Osteoblast (primary cell): ENCODE measurements around the gene PFDN1. TPM values are rescaled to one million over a fixed set of nuclear protein-coding genes. Genes with fewer than 3 reads are reported as not detected.
A peak's percentile ranks its signal among the peaks of the same experiment; 100 is the strongest.

Experiments
- DNase-seq: peaks from one replicate; pipeline ENCODE4 v3.0.0; 2011; ENCODE audit warnings: low spot score, mixed read lengths; ENCODE audit not compliant: insufficient read length; ENCODE audit errors: missing footprints
- H2AFZ ChIP-seq: 2 replicates; pipeline ENCODE4 v1.6.0; 2011; ENCODE audit warnings: mild to moderate bottlenecking, low read length
- H3K27ac ChIP-seq: 2 replicates; pipeline ENCODE4 v1.5.1; 2011; ENCODE audit warnings: mild to moderate bottlenecking, low read depth, low read length, moderate library complexity
- H3K27me3 ChIP-seq: 2 replicates; pipeline ENCODE4 v1.6.0; 2012; ENCODE audit warnings: mild to moderate bottlenecking, control low read depth, inconsistent platforms, low read length, moderate library complexity; ENCODE audit not compliant: insufficient read depth
- H3K36me3 ChIP-seq: 2 replicates; pipeline ENCODE4 v1.5.1; 2011; ENCODE audit warnings: mild to moderate bottlenecking, low read length, control low read depth, moderate library complexity; ENCODE audit not compliant: insufficient read depth
- H3K4me1 ChIP-seq: 2 replicates; pipeline ENCODE4 v1.5.1; 2011; ENCODE audit warnings: mild to moderate bottlenecking, low read length, control low read depth, moderate library complexity; ENCODE audit not compliant: insufficient read depth
- H3K4me2 ChIP-seq: 2 replicates; pipeline ENCODE4 v1.6.0; 2011; ENCODE audit warnings: mild to moderate bottlenecking, low read length; ENCODE audit not compliant: insufficient read depth
- H3K4me3 ChIP-seq: fragments of 200-600 bp; sonication (generic); 3 replicates; pipeline ENCODE4 v1.5.1; 2012; ENCODE audit warnings: mild to moderate bottlenecking, low read length, inconsistent platforms; ENCODE audit not compliant: insufficient read depth
- H3K79me2 ChIP-seq: 2 replicates; pipeline ENCODE4 v1.6.0; 2012; ENCODE audit warnings: mild to moderate bottlenecking, low read length, control low read depth, inconsistent platforms; ENCODE audit not compliant: insufficient read depth
- H3K9me3 ChIP-seq: 2 replicates; pipeline ENCODE4 v1.5.1; 2011; ENCODE audit warnings: low read depth, low read length, control low read depth
- H4K20me1 ChIP-seq: 2 replicates; pipeline ENCODE4 v1.6.0; 2012; ENCODE audit warnings: mild to moderate bottlenecking, low read length, control low read depth; ENCODE audit not compliant: insufficient read depth
- total RNA-seq: library from RNA; depleted of rRNA; stranded (reverse); fragments of >200 nt; gene quantifications from 2 replicates; pipeline ENCODE4 v1.2.3, GENCODE V29; 2012
- TF ChIP-seq, protein P1 (sequence below): IDR thresholded peaks from 2 replicates; pipeline ENCODE4 v1.5.1; 2011; ENCODE audit warnings: mild to moderate bottlenecking, low read depth, low read length, moderate library complexity; ENCODE audit errors: extremely low read depth

PFDN1 gene
- total RNA-seq, 1 donor = 65.9 TPM

DNA sequence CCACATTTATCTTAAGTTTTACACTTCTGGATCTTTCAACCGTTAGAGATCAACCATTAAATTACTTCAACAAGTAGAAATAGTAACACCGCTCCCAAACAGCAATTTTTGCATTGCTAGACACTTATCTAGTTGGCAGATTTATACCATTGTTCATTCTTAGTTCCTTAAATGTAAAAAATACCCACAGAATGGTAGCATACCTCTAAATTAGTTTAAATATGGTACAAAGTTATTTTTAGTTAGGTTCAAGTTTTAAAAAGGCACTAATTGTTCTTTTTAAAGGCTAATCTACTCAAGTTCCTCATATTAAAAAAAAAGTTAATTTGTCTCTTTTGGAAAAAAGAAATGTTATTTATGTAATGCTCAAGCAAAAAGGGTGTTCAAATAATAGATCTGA lies 8.1 kb downstream of the PFDN1 start:
- H3K27ac ChIP-seq = peak overlapping the region; percentile 51

DNA sequence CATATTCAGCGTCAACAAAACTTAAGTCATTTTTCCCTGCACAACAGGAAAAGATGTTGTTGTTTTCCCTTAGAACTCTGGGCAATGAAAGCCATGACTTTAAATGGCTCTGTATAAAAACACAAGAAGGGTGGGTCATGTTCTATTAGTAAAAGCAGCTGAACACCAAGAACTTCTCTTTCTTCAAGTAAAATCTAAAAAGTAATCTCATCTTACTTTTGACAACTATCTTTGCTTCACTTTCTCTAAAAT lies 9.1 kb downstream of the PFDN1 start:
- H3K27ac ChIP-seq = peak overlapping the region; percentile 58

More for the DNA sequence above, 8.1 kb downstream of the PFDN1 start:
- H4K20me1 ChIP-seq = peaks cover 5% of the 10 kb centered on the region
- H2AFZ ChIP-seq = no peak overlapping the region
- H3K4me3 ChIP-seq = no peak overlapping the region
- peaks cover 48% of the 10 kb centered on the region for H3K4me1 ChIP-seq
- DNase-seq = no peak
- TF ChIP-seq, protein P1, sequence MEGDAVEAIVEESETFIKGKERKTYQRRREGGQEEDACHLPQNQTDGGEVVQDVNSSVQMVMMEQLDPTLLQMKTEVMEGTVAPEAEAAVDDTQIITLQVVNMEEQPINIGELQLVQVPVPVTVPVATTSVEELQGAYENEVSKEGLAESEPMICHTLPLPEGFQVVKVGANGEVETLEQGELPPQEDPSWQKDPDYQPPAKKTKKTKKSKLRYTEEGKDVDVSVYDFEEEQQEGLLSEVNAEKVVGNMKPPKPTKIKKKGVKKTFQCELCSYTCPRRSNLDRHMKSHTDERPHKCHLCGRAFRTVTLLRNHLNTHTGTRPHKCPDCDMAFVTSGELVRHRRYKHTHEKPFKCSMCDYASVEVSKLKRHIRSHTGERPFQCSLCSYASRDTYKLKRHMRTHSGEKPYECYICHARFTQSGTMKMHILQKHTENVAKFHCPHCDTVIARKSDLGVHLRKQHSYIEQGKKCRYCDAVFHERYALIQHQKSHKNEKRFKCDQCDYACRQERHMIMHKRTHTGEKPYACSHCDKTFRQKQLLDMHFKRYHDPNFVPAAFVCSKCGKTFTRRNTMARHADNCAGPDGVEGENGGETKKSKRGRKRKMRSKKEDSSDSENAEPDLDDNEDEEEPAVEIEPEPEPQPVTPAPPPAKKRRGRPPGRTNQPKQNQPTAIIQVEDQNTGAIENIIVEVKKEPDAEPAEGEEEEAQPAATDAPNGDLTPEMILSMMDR = no peak
- H3K4me2 ChIP-seq = no peak overlapping the region
- no peaks in the 10 kb centered on the region for H3K36me3 ChIP-seq
- H3K27me3 ChIP-seq = no peaks in the 10 kb centered on the region
- peaks cover 61% of the 10 kb centered on the region for H3K79me2 ChIP-seq
- H3K9me3 ChIP-seq = no peaks in the 10 kb centered on the region

DNA sequence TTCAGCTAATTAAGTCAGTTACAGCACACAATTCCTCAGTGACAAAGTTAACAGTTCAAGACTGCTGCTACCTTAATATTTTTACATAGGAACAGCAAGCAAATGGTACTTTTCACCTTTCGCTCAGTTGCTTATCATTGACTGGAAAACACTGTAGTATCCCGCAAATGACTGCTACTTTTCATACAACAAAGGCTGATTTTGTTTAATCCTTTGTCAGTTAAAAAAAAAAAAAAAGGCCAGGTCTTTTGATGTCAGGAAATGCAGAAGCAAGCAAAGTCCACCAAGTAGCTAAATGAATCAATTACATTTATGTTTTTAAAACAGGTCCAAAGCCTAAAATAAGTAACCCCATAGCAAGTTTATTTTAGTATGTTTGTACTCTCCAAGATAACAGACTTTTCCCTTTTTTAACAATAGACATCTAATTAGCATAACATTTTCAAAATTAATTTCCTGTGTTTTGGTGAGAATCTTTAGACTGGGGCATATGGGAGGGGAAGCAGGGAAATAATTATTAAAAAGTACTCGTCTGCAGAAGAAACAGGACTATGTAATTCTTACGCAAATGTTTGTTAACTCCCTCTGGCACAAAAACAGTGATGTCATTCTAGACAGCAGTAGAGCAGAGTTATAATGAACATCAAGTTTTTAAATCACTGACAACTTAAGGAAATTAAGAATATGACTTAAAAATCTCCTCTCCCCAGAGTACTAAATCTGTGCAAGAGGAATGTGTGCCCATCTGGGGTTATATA lies 9.6 kb downstream of the PFDN1 start:
- peak overlapping the region; percentile 58 for H3K27ac ChIP-seq
- no peaks in the 10 kb centered on the region for H3K9me3 ChIP-seq
- peak overlapping the region; percentile 33 for H3K4me2 ChIP-seq
- H3K27me3 ChIP-seq = no peaks in the 10 kb centered on the region
- H4K20me1 ChIP-seq = peaks cover 8% of the 10 kb centered on the region
- TF ChIP-seq, protein P1 = no peak
- DNase-seq = no peak
- H2AFZ ChIP-seq = no peak overlapping the region
- H3K4me3 ChIP-seq = no peak overlapping the region
- peaks cover 38% of the 10 kb centered on the region for H3K4me1 ChIP-seq
- H3K79me2 ChIP-seq = peaks cover 74% of the 10 kb centered on the region
- no peaks in the 10 kb centered on the region for H3K36me3 ChIP-seq

More for the DNA sequence above, 9.1 kb downstream of the PFDN1 start:
- Histone ChIP-seq H3K4me2 (no peak overlapping the region), H3K9me3 (no peaks in the 10 kb centered on the region), H3K36me3 (no peaks in the 10 kb centered on the region), H3K4me1 (peaks cover 43% of the 10 kb centered on the region), H2AFZ (no peak overlapping the region), H3K27me3 (no peaks in the 10 kb centered on the region), H3K4me3 (no peak overlapping the region), H4K20me1 (peaks cover 8% of the 10 kb centered on the region), H3K79me2 (peaks cover 69% of the 10 kb centered on the region)
- DNase-seq = no peak
- TF ChIP-seq, protein P1 = no peak

- Histone ChIP-seq H3K27ac (peak overlapping the region; percentile 58), H3K4me1 (peaks cover 30% of the 10 kb centered on the region), H2AFZ (no peak overlapping the region), H3K4me2 (peak overlapping the region; percentile 33), H4K20me1 (peaks cover 8% of the 10 kb centered on the region), H3K36me3 (no peaks in the 10 kb centered on the region), H3K4me3 (no peak overlapping the region), H3K27me3 (no peaks in the 10 kb centered on the region), H3K9me3 (no peaks in the 10 kb centered on the region), H3K79me2 (peaks cover 78% of the 10 kb centered on the region)
- no peak for DNase-seq
- TF ChIP-seq, protein P1 = no peak
Measured at GRCh38 chr5:140292212-140293036, 10.5 kb downstream of the PFDN1 start.
